SK-N-SH (cell line): ENCODE data around the gene NTRK3. TPM values are rescaled to one million over a fixed set of nuclear protein-coding genes. Genes with fewer than 3 reads are reported as not detected.

ENCODE experiments used
- CTCF ChIA-PET: fragments of 300-600, 350-600 bp; formaldehyde crosslinking; extraction: SDS; loops from one replicate; lab custom pipeline; 2021; lab: Yijun Ruan, JAX
- POLR2A ChIA-PET: fragments of 350-600 bp; sonication (Branson Sonifier 250); formaldehyde crosslinking; extraction: SDS; loops from one replicate; lab custom pipeline; 2020; ENCODE audit warnings: antibody characterized with exemption, inconsistent platforms; lab: Yijun Ruan, JAX
- DNase-seq: peaks from one replicate; pipeline ENCODE4 v3.0.0; 2012
- H2AFZ ChIP-seq: fragments of 200-600 bp; sonication (generic); 2 replicates; pipeline ENCODE4 v1.8.1; 2016; ENCODE audit warnings: antibody characterized with exemption, mild to moderate bottlenecking, low read depth
- H3F3A ChIP-seq: fragments of 200-600 bp; sonication (generic); replicated peaks from 2 replicates; pipeline ENCODE3; 2016; ENCODE audit warnings: antibody characterized with exemption, mild to moderate bottlenecking; ENCODE audit not compliant: insufficient read depth
- H3K27ac ChIP-seq, 2 experiments: fragments of 200-500 bp in 1 of 2; fragments of 200-600 bp in 1 of 2; sonication (Bioruptor generic) in 1 of 2; sonication (generic), shearing (Covaris generic) in 1 of 2; 2 replicates each; pipeline versions ENCODE4 v1.5.1 to v1.6.1; 2014 to 2016; ENCODE audit warnings: low read depth in 2 of 2, inconsistent platforms in 1 of 2, low read length in 1 of 2, mild to moderate bottlenecking in 1 of 2, mixed read lengths in 1 of 2
- H3K27me3 ChIP-seq: fragments of 200-600 bp; sonication (generic), shearing (Covaris generic); 2 replicates; pipeline ENCODE4 v1.6.1; 2016; ENCODE audit warnings: mixed run types; ENCODE audit not compliant: insufficient read depth
- H3K36me3 ChIP-seq, 2 experiments: fragments of 200-500 bp in 1 of 2; fragments of 200-600 bp in 1 of 2; sonication (Bioruptor generic) in 1 of 2; sonication (generic) in 1 of 2; replicated peaks in 1 of 2; 2 replicates each; pipeline versions ENCODE3 to v1.5.1; 2014 to 2016; ENCODE audit warnings: low read length in 1 of 2, mild to moderate bottlenecking in 1 of 2; ENCODE audit not compliant: insufficient read depth in 2 of 2, control insufficient read depth in 1 of 2
- H3K4me1 ChIP-seq, 2 experiments: fragments of 200-500 bp in 1 of 2; fragments of 200-600 bp in 1 of 2; sonication (Bioruptor generic) in 1 of 2; sonication (generic), shearing (Covaris generic) in 1 of 2; 2 replicates each; pipeline versions ENCODE4 v1.5.1 to v1.6.1; 2014 to 2016; ENCODE audit warnings: low read depth in 1 of 2, low read length in 1 of 2, mixed run types in 1 of 2; ENCODE audit not compliant: insufficient read depth in 2 of 2, control insufficient read depth in 1 of 2
- H3K4me2 ChIP-seq: fragments of 200-600 bp; sonication (generic), shearing (Covaris generic); 2 replicates; pipeline ENCODE4 v1.6.1; 2017; ENCODE audit warnings: mixed run types
- H3K4me3 ChIP-seq, 2 experiments: fragments of 200-500 bp in 1 of 2; fragments of 200-600 bp in 1 of 2; sonication (Bioruptor generic) in 1 of 2; sonication (generic), shearing (Covaris generic) in 1 of 2; 2 replicates each; pipeline versions ENCODE4 v1.5.1 to v1.8.1; 2014 to 2016; ENCODE audit warnings: low read depth in 2 of 2, inconsistent platforms in 1 of 2, low read length in 1 of 2, mild to moderate bottlenecking in 1 of 2, mixed read lengths in 1 of 2, moderate library complexity in 1 of 2
- H3K79me2 ChIP-seq: fragments of 200-600 bp; sonication (generic); 2 replicates; pipeline ENCODE4 v1.8.1; 2017; ENCODE audit warnings: mild to moderate bottlenecking; ENCODE audit not compliant: insufficient read depth
- H3K9ac ChIP-seq: fragments of 200-600 bp; sonication (generic); 2 replicates; pipeline ENCODE4 v1.6.1; 2017; ENCODE audit warnings: mixed run types
- H3K9me2 ChIP-seq: fragments of 200-600 bp; sonication (generic); 2 replicates; pipeline ENCODE4 v1.6.1; 2017; ENCODE audit warnings: mixed run types
- H3K9me3 ChIP-seq: fragments of 200-600 bp; sonication (generic); 2 replicates; pipeline ENCODE4 v1.6.1; 2017; ENCODE audit warnings: mixed run types, mild to moderate bottlenecking, moderate library complexity
- H4K20me1 ChIP-seq: fragments of 200-600 bp; sonication (generic); 2 replicates; pipeline ENCODE4 v1.6.1; 2017; ENCODE audit warnings: mild to moderate bottlenecking, mixed run types; ENCODE audit not compliant: insufficient read depth
- CHD2 ChIP-seq: fragments of 150-350 bp; IDR thresholded peaks from 2 replicates; pipeline ENCODE4 v1.6.1; 2018; ENCODE audit warnings: low read length; ENCODE audit not compliant: partially characterized antibody
- CTCF ChIP-seq: fragments of 200-600 bp; sonication (generic); IDR thresholded peaks from 2 replicates; pipeline ENCODE4 v1.6.1; 2017; ENCODE audit warnings: antibody characterized with exemption, mild to moderate bottlenecking, moderate library complexity
- EZH2phosphoT487 ChIP-seq: fragments of 200-600 bp; sonication (generic); IDR thresholded peaks from 2 replicates; pipeline ENCODE4 v1.6.1; 2017; ENCODE audit warnings: low read depth, mixed run types, mild to moderate bottlenecking, antibody characterized with exemption, moderate library complexity, borderline replicate concordance
- FOXJ3 ChIP-seq: sonication (generic); formaldehyde crosslinking; IDR thresholded peaks from 2 replicates; pipeline ENCODE4 v1.5.1; 2020; ENCODE audit warnings: mild to moderate bottlenecking, missing genetic modification reagents
- MAX ChIP-seq: IDR thresholded peaks from 2 replicates; pipeline ENCODE4 v1.4.0; 2012; ENCODE audit warnings: low read depth
- MEF2A ChIP-seq: IDR thresholded peaks from 2 replicates; pipeline ENCODE4 v1.4.0; 2012; ENCODE audit warnings: low read depth, borderline replicate concordance
- MXI1 ChIP-seq: IDR thresholded peaks from 2 replicates; pipeline ENCODE4 v1.6.1; 2012; ENCODE audit warnings: mild to moderate bottlenecking, low read depth, low read length, improper control_type of control experiment
- PBX3 ChIP-seq: IDR thresholded peaks from 2 replicates; pipeline ENCODE4; 2012
- RAD21 ChIP-seq: IDR thresholded peaks from 2 replicates; pipeline ENCODE4 v1.6.1; 2012; ENCODE audit warnings: mild to moderate bottlenecking, low read length
- RFX5 ChIP-seq: IDR thresholded peaks from 2 replicates; pipeline ENCODE4 v1.6.1; 2012; ENCODE audit warnings: mild to moderate bottlenecking, improper control_type of control experiment, low read length
- SIN3A ChIP-seq: IDR thresholded peaks from 2 replicates; pipeline ENCODE4 v1.6.1; 2012; ENCODE audit warnings: low read depth, mild to moderate bottlenecking, low read length, moderate library complexity, borderline replicate concordance
- SMC3 ChIP-seq: IDR thresholded peaks from 2 replicates; pipeline ENCODE4 v1.6.1; 2012; ENCODE audit warnings: low read depth, low read length, improper control_type of control experiment
- TAF1 ChIP-seq: IDR thresholded peaks from 2 replicates; pipeline ENCODE4 v1.6.1; 2012; ENCODE audit warnings: low read depth, mild to moderate bottlenecking, low read length, moderate library complexity, borderline replicate concordance
- TEAD4 ChIP-seq: IDR thresholded peaks from 2 replicates; pipeline ENCODE4 v1.4.0; 2012; ENCODE audit warnings: mild to moderate bottlenecking, borderline replicate concordance; ENCODE audit not compliant: insufficient read depth
- WGBS: methylation state at CpG from one replicate; pipeline ENCODE4 v1.1.6; 2017; ENCODE audit warnings: low lambda C conversion rate; 5-methylcytosine and 5-hydroxymethylcytosine counted together
- polyA plus RNA-seq, 3 experiments: library from polyadenylated mRNA; depleted of rRNA; stranded (reverse); fragments of >200 nt; gene quantifications; 2 replicates each; pipeline ENCODE4 v1.2.3, GENCODE V29; 2012

Gene NTRK3
- polyA plus RNA-seq, 1 of the 3 experiments (the other 2 are of a cell fraction): 2.6 TPM

GRCh38 chr15:88089731-88090130 is 166.8 kb downstream of the NTRK3 start:
- 45% methylated on average over 4 of the region's 4 CpGs for WGBS
- Histone ChIP-seq H3K36me3 (no peaks in the 10 kb centered on the region), H3K79me2 (no peaks in the 10 kb centered on the region), H3K4me3 (no peak overlapping the region), H3K4me1 (peaks cover 0 to 2% of the 10 kb centered on the region in 2 experiments; a peak in 1 of 4 replicates), H4K20me1 (no peaks in the 10 kb centered on the region), H3K9ac (no peak overlapping the region), H3F3A (no peaks in the 10 kb centered on the region), H2AFZ (no peak overlapping the region), H3K27ac (no peak overlapping the region), H3K9me2 (no peaks in the 10 kb centered on the region), H3K9me3 (no peaks in the 10 kb centered on the region), H3K27me3 (no peaks in the 10 kb centered on the region), H3K4me2 (no peak overlapping the region)
- TF ChIP-seq EZH2phosphoT487: no peak
- no peak for TF ChIP-seq FOXJ3 (CRISPR knock-in tag)
- no peak for TF ChIP-seq CTCF
- no peak for TF ChIP-seq TAF1
- no peak for TF ChIP-seq SIN3A
- TF ChIP-seq RFX5: no peak
- TF ChIP-seq MEF2A: no peak
- TF ChIP-seq SMC3: no peak
- TF ChIP-seq PBX3: no peak
- no peak for TF ChIP-seq RAD21
- TF ChIP-seq TEAD4: no peak
- TF ChIP-seq MAX: no peak
- no peak for TF ChIP-seq CHD2
- CTCF ChIA-PET: interaction anchor here (1.9 kb wide), 1 partner anchor 185 kb away, joined by 5 read pairs; no protein-coding TSS in a partner anchor
- no peak for DNase-seq
- POLR2A ChIA-PET: no interaction called here

- Histone ChIP-seq H3K4me1 (peaks cover 0 to 2% of the 10 kb centered on the region in 2 experiments; a peak in 1 of 4 replicates), H3K79me2 (no peaks in the 10 kb centered on the region), H3K36me3 (no peaks in the 10 kb centered on the region), H3K9me2 (no peaks in the 10 kb centered on the region), H3K27me3 (no peaks in the 10 kb centered on the region), H4K20me1 (no peaks in the 10 kb centered on the region), H3K9ac (no peak overlapping the region), H2AFZ (no peak overlapping the region), H3F3A (no peaks in the 10 kb centered on the region), H3K4me2 (no peak overlapping the region), H3K4me3 (no peak overlapping the region), H3K9me3 (no peaks in the 10 kb centered on the region), H3K27ac (no peak overlapping the region)
- ChIA-PET POLR2A (no interaction called here), CTCF (interaction anchor here (1.0 to 1.9 kb wide), 2 partner anchors 25 to 185 kb away, joined by 3 to 5 read pairs; no protein-coding TSS in a partner anchor)
- no peak for DNase-seq
- TF ChIP-seq MXI1: no peak
- WGBS: 8% methylated on average over 6 of the region's 6 CpGs
Observed at GRCh38 chr15:88089024-88089620, 167.4 kb downstream of the NTRK3 start.
